Measurements from ENCODE around the gene MOB1A. TPM values are rescaled to one million over a fixed set of nuclear protein-coding genes. Genes with fewer than 3 reads are reported as not detected.

The MOB1A gene
- total RNA-seq, 1 donor from 2014 or later, result 94.6 TPM

DNA sequence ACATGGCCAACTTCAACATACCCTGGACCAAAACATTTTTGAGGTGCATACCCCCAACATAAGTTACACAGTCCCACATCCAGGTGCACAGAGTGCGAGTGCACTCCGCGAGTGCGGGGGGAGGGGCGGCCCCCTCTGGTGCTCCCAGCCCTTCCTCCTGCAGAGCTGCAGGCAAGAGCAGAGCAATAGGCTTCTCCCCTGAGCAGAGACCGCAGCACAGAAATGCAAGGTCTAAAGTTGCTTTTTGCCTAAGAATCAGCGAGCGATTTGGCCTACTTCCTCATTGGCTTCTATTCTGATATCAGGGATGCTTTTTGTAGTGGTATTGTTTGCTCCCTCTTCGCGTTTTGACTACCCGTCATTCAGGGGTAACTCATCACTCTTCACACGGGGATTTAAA lies 71.6 kb downstream of the MOB1A start:
- Mint-ChIP-seq H3K9me3 (peaks cover 4% of the 10 kb centered on the region), H3K27me3 (ENCODE audit: low read depth) (no peaks in the 10 kb centered on the region), H3K4me1 (peaks cover 14% of the 10 kb centered on the region), H3K4me3 (no peak overlapping the region), H3K36me3 (ENCODE audit: low read depth) (peaks cover 12% of the 10 kb centered on the region), H3K27ac (ENCODE audit: unreplicated experiment) (peak overlapping the region; percentile 29)
- no peak for DNase-seq (ENCODE audit: low read depth, low spot score)
- no peak for TF ChIP-seq CTCF (conservative IDR thresholded peaks at IDR 0.05)

DNA sequence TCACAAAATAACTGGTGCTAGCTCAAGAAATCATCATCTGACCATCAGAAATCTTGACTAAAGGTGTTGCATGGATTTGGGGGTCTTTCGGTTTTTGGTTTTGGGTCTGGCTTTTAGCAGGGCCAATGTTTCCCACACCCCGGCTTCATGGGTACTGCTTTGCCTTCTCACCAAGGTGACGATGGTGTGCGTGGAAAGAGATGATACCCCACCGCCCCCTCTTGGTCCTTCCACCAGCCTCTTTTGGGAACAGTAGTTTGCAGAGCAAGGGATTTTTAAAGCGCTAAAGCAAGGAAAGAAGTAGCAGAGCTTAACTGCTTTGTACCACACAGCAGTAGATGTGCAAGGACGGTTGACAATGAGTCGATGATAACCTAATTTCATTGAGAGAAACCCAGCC lies 73.3 kb downstream of the MOB1A start:
- Mint-ChIP-seq H3K36me3 (ENCODE audit: low read depth) (peaks cover 12% of the 10 kb centered on the region), H3K4me3 (no peak overlapping the region), H3K9me3 (no peaks in the 10 kb centered on the region), H3K27ac (ENCODE audit: unreplicated experiment) (no peak overlapping the region), H3K4me1 (peaks cover 6% of the 10 kb centered on the region), H3K27me3 (ENCODE audit: low read depth) (no peaks in the 10 kb centered on the region)
- no peak for TF ChIP-seq CTCF (conservative IDR thresholded peaks at IDR 0.05)
- no peak for DNase-seq (ENCODE audit: low read depth, low spot score)

DNA sequence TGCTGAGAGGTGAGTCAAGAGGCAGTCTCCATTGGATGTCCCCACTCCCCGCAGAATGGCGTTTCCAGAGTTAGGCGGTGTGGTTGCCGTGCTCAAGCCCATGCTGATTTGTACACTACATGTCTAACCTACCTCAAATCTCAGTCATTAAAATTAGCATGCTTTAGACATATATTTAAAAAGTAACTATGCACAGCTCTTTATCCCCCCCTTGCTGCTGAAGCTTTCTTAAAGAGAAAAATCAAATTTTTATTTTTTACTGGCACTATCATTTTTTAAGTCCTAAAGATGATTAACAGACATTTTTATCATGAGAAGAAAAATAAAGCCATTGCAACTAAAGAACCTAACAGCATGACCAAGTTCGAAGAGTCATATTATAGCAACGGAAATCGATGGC lies 73.8 kb downstream of the MOB1A start:
- Mint-ChIP-seq H3K27ac (ENCODE audit: unreplicated experiment) (no peak overlapping the region), H3K9me3 (no peaks in the 10 kb centered on the region), H3K27me3 (ENCODE audit: low read depth) (no peaks in the 10 kb centered on the region), H3K4me3 (no peak overlapping the region), H3K36me3 (ENCODE audit: low read depth) (peaks cover 12% of the 10 kb centered on the region), H3K4me1 (peaks cover 6% of the 10 kb centered on the region)
- no peak for TF ChIP-seq CTCF (conservative IDR thresholded peaks at IDR 0.05)
- no peak for DNase-seq (ENCODE audit: low read depth, low spot score)

DNA sequence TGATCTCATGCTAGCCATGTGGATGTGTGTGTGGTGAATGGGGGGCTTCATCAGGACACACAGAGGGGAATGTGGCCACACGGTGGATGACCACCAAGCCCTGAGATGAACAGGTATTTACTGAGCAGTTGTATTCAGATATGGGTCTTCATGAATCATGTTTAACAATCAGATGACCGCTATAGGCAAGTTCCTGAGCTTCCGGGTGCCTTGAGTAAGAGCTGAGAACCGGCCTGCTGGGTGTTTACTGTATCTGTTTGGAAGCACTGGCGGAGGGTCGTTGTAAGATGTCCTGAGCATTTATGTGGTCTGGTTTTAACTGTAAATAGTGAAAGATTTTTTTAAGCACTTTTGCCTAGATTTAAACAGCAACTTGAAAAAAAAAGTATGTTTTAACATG lies 74.9 kb downstream of the MOB1A start:
- DNase-seq (ENCODE audit: low read depth, low spot score), result no peak
- Mint-ChIP-seq H3K9me3 (no peaks in the 10 kb centered on the region), H3K36me3 (ENCODE audit: low read depth) (peaks cover 16% of the 10 kb centered on the region), H3K27ac (ENCODE audit: unreplicated experiment) (no peak overlapping the region), H3K4me1 (peaks cover 6% of the 10 kb centered on the region), H3K4me3 (no peak overlapping the region), H3K27me3 (ENCODE audit: low read depth) (no peaks in the 10 kb centered on the region)
- no peak for TF ChIP-seq CTCF (conservative IDR thresholded peaks at IDR 0.05)

Other genes with a start within 250 kb of the MOB1A start
- gene TET3, start 194.0 kb downstream of the MOB1A start, total RNA-seq, result 30.2 and 30.3 TPM in 2 replicates
- 29.3 and 36.9 TPM in 2 replicates for gene BOLA3, start 31.0 kb downstream of the MOB1A start, total RNA-seq
- gene MTHFD2, start 19.7 kb upstream of the MOB1A start, total RNA-seq, result 95.7 and 101 TPM in 2 replicates
- 1.3 and 3.0 TPM in 2 replicates for gene SLC4A5, start 164.5 kb upstream of the MOB1A start, total RNA-seq
- 198 and 202 TPM in 2 replicates for gene DCTN1, start 201.4 kb upstream of the MOB1A start, total RNA-seq
- 7.3 and 7.9 TPM in 2 replicates for gene C2orf81, start 242.7 kb upstream of the MOB1A start, total RNA-seq
- 56.9 and 57.8 TPM in 2 replicates for gene WDR54, start 242.9 kb upstream of the MOB1A start, total RNA-seq